Activated CD4-positive, alpha-beta memory T cell treated with anti-CD3 and anti-CD28 coated beads for 36 hours (primary cell): ENCODE measurements around the gene ACBD6. TPM values are rescaled to one million over a fixed set of nuclear protein-coding genes. Genes with fewer than 3 reads are reported as not detected.

ENCODE experiments used
- CTCF ChIA-PET: fragments of 350-600 bp; sonication (Branson Sonifier 250); formaldehyde crosslinking; loops from one replicate; lab custom pipeline; 2021; ENCODE audit warnings: antibody characterized with exemption, inconsistent platforms; lab: Charles Lee
- POLR2A ChIA-PET: fragments of 350-600 bp; sonication (Branson Sonifier 250); formaldehyde crosslinking; loops from one replicate; lab custom pipeline; 2021; ENCODE audit warnings: antibody characterized with exemption; lab: Charles Lee
- DNase-seq: peaks from one replicate; pipeline ENCODE4 v3.0.0-alpha.2; 2020
- H3K27ac Mint-ChIP-seq: one replicate; pipeline ENCODE4 v1.8.0; 2021; ENCODE audit warnings: mixed read lengths
- H3K27me3 Mint-ChIP-seq: one replicate; pipeline ENCODE4 v1.8.0; 2021; ENCODE audit warnings: mixed read lengths
- H3K36me3 Mint-ChIP-seq: one replicate; pipeline ENCODE4 v1.8.0; 2021; ENCODE audit warnings: mixed read lengths
- H3K4me1 Mint-ChIP-seq: one replicate; pipeline ENCODE4 v1.8.0; 2021; ENCODE audit warnings: low read depth, mixed read lengths
- H3K4me3 Mint-ChIP-seq: one replicate; pipeline ENCODE4 v1.8.0; 2021; ENCODE audit warnings: mild to moderate bottlenecking, mixed read lengths
- H3K9me3 Mint-ChIP-seq: one replicate; pipeline ENCODE4 v1.8.0; 2021; ENCODE audit warnings: mixed read lengths
- intact Hi-C: fragments of 100-400 bp; cut with micrococcal nuclease; formaldehyde crosslinking; loops from one replicate; pipeline ENCODE4 v1.15.1; 2023
- total RNA-seq, 2 experiments: library from RNA; stranded (reverse); gene quantifications; one replicate each; pipeline ENCODE4 v1.2.3, GENCODE V29; 2021

The ACBD6 gene
- total RNA-seq, 2 experiments from 2014 or later, result 36.7 to 40.8 TPM

DNA sequence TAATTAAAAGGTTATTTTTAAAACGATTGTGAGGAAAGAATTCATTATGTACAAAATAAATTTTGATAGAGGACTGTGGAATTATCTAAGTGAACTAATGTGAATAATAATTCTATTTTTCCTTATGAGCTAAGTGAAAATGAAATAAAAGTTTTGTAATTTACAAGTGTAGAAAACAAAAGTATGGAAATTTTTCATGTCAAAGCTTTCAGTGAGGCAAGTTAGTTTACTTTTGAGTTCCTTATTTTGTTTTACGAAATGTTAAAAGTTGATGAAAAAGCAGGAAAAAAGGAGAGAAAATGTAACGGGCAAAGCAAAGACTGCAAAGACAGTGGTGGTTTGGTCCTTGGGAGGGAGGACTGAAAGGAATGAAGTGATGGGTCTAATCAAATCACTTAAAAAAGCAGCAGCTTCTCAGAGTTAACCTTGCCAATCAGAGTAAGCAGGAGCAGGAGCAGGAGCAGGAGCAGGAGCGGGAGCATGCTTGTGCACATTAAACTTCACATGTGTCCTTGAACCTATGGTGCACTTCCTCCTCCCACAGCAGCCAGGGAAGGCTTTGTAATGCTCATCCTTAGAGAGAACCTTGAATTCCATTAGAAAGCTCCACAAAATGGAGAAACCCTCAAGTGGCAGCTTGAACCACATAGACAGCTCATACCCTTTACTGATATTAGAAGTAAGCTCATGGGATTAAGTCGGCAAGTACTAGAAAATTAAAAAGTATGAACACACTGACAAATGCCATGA lies 139.0 kb downstream of the ACBD6 start:
- CTCF ChIA-PET, result interaction anchor here (0.7 to 1.2 kb wide), 2 partner anchors 119 to 184 kb away, joined by 3 to 4 read pairs; no protein-coding TSS in a partner anchor
- POLR2A ChIA-PET, result interaction anchor here (0.5 kb wide), 1 partner anchor 375 kb away, joined by 3 read pairs; no protein-coding TSS in a partner anchor
- H3K9me3 Mint-ChIP-seq, result no peaks in the 10 kb centered on the region
- peaks cover 2% of the 10 kb centered on the region for H3K36me3 Mint-ChIP-seq
- H3K27ac Mint-ChIP-seq, result no peak overlapping the region
- no peak for DNase-seq
- no peaks in the 10 kb centered on the region for H3K4me1 Mint-ChIP-seq
- no peak overlapping the region for H3K4me3 Mint-ChIP-seq
- intact Hi-C loops, result loop anchor here (10.0 kb wide), 1 partner anchor 111 kb away; no protein-coding TSS in a partner anchor
- H3K27me3 Mint-ChIP-seq, result no peaks in the 10 kb centered on the region

DNA sequence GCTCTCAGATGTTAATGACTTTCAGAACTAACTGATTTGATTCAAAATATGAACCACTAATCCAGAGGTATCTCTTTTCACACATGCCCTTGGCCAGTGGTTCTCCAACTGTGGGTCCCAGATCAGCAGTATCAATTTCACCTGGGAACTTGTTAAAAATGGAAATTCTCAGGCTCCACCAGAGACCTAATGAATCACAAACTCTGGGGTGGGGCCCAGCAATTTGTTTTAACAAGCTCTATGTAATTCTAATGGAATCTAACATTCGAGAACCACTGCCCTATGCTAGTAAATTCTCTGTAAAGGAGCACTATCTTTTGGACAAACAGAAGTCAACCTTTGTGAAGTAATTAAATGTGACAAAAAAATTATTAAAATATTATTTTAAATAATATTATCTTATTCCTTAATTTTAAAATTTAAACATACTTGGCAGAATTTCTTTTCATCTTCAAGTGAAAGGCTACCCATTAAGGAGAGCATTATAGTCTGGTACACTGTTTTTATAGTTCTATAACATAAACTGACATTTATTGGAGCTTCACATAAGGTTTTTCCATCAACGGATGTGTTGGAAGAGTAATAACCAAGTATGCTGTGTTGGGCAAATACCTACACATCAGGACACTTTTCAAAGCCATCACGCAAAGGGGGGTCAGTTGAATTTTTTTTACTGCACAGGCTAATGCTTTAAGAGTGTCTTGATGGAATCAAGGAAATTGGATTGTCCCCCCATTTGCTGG lies 141.9 kb downstream of the ACBD6 start:
- H3K4me3 Mint-ChIP-seq, result no peak overlapping the region
- H3K36me3 Mint-ChIP-seq, result peaks cover 2% of the 10 kb centered on the region
- H3K4me1 Mint-ChIP-seq, result no peaks in the 10 kb centered on the region
- no peaks in the 10 kb centered on the region for H3K27me3 Mint-ChIP-seq
- H3K27ac Mint-ChIP-seq, result no peak overlapping the region
- POLR2A ChIA-PET, result no interaction called here
- no peak for DNase-seq
- CTCF ChIA-PET, result no interaction called here
- H3K9me3 Mint-ChIP-seq, result no peaks in the 10 kb centered on the region
- intact Hi-C loops, result loop anchor here (10.0 kb wide), 1 partner anchor 114 kb away; no protein-coding TSS in a partner anchor

DNA sequence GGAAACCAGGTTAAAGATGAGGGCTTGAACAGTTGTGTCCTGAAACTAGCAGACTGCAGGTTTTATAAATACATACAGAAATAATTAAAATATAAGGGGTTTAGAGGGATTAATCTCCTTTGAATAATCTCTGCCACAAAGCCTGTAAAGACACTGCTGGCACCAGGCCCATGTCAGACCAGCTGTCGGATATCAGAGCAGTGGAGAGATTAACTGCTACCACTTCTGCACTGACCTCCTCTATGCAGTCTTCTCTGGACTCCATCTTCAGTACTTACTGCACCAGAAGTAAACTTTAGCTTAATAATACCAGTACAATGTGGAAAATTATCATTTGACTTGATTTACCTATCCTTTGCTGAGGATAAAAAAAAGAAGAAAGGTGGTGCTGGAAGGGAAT lies 143.7 kb downstream of the ACBD6 start:
- no peak for DNase-seq
- POLR2A ChIA-PET, result no interaction called here
- Mint-ChIP-seq H3K36me3 (peaks cover 2% of the 10 kb centered on the region), H3K27ac (no peak overlapping the region), H3K27me3 (no peaks in the 10 kb centered on the region), H3K4me3 (no peak overlapping the region), H3K9me3 (no peaks in the 10 kb centered on the region), H3K4me1 (no peaks in the 10 kb centered on the region)
- CTCF ChIA-PET, result no interaction called here
- intact Hi-C loops, result no loop called here

DNA sequence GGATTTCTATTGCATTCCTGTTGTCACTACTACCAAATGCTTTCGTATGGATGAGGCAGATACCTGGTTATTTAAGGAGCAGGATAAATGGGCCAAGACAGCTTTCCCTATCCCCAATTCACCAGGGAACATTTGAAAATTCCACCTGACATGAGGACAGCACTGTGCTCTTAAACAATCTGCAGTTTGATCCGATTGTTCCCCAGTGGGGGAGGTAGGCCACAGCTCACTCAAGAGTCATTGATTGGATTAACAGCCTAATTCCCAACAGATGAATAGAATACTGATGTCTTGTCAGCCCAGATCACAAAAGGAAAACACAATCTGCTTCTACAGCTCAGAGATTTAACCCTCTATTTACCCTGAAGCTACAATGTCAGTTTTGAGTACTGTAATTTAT lies 148.4 kb downstream of the ACBD6 start:
- POLR2A ChIA-PET, result no interaction called here

DNA sequence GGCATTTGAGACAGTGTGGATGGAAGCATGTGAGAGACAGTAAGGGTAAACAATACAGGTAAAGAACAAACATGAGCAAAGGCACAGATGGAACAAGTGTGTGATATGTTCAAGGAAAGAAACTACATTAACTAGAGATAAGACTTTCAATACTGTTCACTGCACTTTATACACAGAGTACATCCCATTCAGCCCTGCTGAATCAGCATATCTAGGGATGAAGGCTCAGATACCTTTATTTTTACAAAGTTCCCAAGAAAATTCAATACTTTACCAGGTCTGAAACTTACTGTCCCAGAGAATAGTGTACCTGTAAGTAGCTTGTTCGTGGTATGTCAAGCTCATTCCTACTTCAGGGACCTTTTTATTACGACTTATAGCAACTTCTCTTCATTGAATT lies 149.8 kb downstream of the ACBD6 start:
- H3K4me1 Mint-ChIP-seq, result no peaks in the 10 kb centered on the region
- CTCF ChIA-PET, result no interaction called here
- no peaks in the 10 kb centered on the region for H3K27me3 Mint-ChIP-seq
- no peak overlapping the region for H3K27ac Mint-ChIP-seq
- no peaks in the 10 kb centered on the region for H3K9me3 Mint-ChIP-seq
- H3K36me3 Mint-ChIP-seq, result peaks cover 2% of the 10 kb centered on the region
- DNase-seq, result no peak
- no peak overlapping the region for H3K4me3 Mint-ChIP-seq
- intact Hi-C loops, result no loop called here
- POLR2A ChIA-PET, result no interaction called here

More for the DNA sequence above, 148.4 kb downstream of the ACBD6 start:
- no peaks in the 10 kb centered on the region for H3K4me1 Mint-ChIP-seq
- no peak overlapping the region for H3K27ac Mint-ChIP-seq
- no peaks in the 10 kb centered on the region for H3K27me3 Mint-ChIP-seq
- no peaks in the 10 kb centered on the region for H3K9me3 Mint-ChIP-seq
- peaks cover 4% of the 10 kb centered on the region for H3K36me3 Mint-ChIP-seq
- intact Hi-C loops, result no loop called here
- CTCF ChIA-PET, result interaction anchor here (0.5 to 0.6 kb wide), 2 partner anchors 108 to 128 kb away, joined by 3 read pairs; no protein-coding TSS in a partner anchor
- H3K4me3 Mint-ChIP-seq, result no peak overlapping the region
- no peak for DNase-seq

DNA sequence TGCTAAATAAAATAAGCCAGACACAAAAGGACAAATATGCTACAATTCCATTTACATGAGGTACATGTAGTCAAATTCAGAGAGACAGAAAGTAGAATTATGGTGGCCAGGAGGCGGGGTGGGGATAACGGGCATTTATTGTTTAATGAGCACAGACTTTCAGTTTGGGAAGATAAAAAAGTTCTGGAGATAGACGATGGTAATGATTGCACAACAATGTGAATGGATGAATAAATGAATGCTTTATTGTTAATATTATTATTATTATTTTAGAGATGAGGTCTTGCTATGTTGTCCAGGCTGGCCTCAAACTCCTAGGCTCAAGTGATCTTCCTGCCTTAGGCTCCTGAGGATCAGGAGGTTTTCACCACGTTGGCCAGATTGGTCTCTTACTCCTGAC lies 150.4 kb downstream of the ACBD6 start:
- no peaks in the 10 kb centered on the region for H3K27me3 Mint-ChIP-seq
- ChIA-PET CTCF (no interaction called here), POLR2A (no interaction called here)
- intact Hi-C loops, result no loop called here
- H3K27ac Mint-ChIP-seq, result no peak overlapping the region
- H3K4me3 Mint-ChIP-seq, result no peak overlapping the region
- peaks cover 3% of the 10 kb centered on the region for H3K36me3 Mint-ChIP-seq
- peaks cover under 1% of the 10 kb centered on the region for H3K9me3 Mint-ChIP-seq
- no peak for DNase-seq
- peaks cover under 1% of the 10 kb centered on the region for H3K4me1 Mint-ChIP-seq

DNA sequence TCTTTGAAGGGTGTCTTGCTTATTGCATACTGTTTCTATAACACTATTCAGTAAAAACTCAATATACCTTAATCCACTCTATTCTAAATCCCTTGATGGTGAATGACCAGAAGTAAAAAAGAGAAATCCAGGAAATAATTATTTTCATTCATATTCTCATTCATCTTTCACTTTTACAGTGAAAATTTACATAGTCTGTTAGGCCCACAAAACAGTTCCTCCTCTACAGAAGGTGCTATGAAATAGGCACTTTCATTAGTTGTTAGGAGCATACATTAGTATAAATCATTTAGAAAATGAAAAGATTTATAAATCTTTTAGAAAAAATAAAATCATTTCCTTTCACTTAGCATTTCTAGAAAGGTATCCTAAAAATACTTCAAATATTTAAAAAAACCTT lies 157.2 kb downstream of the ACBD6 start:
- H3K9me3 Mint-ChIP-seq, result peaks cover 1% of the 10 kb centered on the region
- H3K4me1 Mint-ChIP-seq, result peaks cover 2% of the 10 kb centered on the region
- ChIA-PET POLR2A (no interaction called here), CTCF (interaction anchor here (1.3 kb wide), 1 partner anchor 92 kb away, joined by 4 read pairs; no protein-coding TSS in a partner anchor)
- no peaks in the 10 kb centered on the region for H3K27me3 Mint-ChIP-seq
- no peak overlapping the region for H3K27ac Mint-ChIP-seq
- H3K36me3 Mint-ChIP-seq, result peaks cover 14% of the 10 kb centered on the region
- H3K4me3 Mint-ChIP-seq, result no peak overlapping the region
- intact Hi-C loops, result no loop called here
- DNase-seq, result no peak

DNA sequence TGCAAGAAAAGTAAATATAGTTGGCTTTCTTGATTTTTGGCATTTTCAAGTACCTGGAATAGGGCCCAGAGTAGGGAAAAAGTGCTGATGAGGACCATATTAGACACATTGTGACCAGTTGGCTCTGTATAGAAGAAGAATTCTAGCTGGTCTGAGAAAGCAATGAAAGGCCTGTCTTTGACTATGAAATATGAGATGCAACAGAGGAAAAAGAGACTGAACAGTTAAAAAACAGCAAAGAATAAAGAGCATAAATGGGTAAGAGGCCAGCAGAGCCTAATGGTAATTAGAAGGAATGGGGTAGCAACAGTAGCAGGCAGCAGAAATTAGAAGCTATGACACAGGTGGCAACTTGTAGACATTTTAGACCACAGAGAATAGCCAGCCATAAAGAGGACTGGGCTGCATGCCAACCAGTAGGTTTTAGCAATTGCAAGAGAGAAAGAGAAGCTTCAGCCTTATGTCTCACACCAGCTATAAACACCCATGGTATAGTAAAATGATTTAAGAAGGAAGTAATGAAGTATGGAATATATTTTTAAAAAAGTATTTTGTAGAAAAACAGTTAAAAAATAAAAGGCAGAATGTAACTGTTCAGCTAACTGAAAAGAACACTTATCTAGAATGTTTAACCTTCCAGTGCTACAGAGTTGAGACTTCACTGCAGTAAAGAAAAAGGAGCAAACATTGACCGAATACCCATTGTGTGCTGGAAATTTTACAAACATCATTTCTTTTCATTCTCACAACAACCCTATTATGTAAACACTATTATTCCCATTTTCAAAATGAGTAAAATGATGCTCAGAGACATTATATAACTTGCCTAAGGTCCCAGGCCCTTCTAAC lies 158.2 kb downstream of the ACBD6 start:
- H3K36me3 Mint-ChIP-seq, result peaks cover 19% of the 10 kb centered on the region
- H3K9me3 Mint-ChIP-seq, result peaks cover 7% of the 10 kb centered on the region
- H3K4me1 Mint-ChIP-seq, result peaks cover 2% of the 10 kb centered on the region
- POLR2A ChIA-PET, result no interaction called here
- DNase-seq, result no peak
- CTCF ChIA-PET, result no interaction called here
- no peak overlapping the region for H3K4me3 Mint-ChIP-seq
- H3K27ac Mint-ChIP-seq, result no peak overlapping the region
- H3K27me3 Mint-ChIP-seq, result no peaks in the 10 kb centered on the region
- intact Hi-C loops, result no loop called here

DNA sequence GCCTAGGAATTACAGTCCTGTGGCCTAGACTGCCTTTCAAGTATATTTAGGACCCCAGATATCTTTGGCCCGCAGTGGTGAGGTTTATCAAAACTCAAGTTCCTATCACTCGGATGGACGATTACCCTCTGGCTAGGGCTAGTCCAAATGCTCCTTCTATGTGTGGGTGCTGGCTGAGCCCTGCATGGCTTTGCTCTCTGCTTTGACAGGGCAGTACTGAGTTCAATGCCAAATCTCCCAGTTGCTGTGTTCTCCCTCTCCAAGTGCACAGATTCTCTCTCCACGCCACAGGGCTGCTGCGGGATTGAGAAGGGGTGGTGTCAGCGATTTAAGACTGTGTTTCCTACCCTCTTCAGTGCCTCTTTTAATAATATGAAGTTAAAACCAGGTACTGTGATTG lies 175.3 kb downstream of the ACBD6 start:
- Mint-ChIP-seq H3K36me3 (peaks cover 2% of the 10 kb centered on the region), H3K4me1 (no peaks in the 10 kb centered on the region), H3K27me3 (no peaks in the 10 kb centered on the region), H3K27ac (no peak overlapping the region), H3K4me3 (no peak overlapping the region), H3K9me3 (peaks cover 14% of the 10 kb centered on the region)
- intact Hi-C loops, result no loop called here
- CTCF ChIA-PET, result interaction anchor here (1.1 kb wide), 1 partner anchor 74 kb away, joined by 3 read pairs; no protein-coding TSS in a partner anchor
- POLR2A ChIA-PET, result no interaction called here
- no peak for DNase-seq

DNA sequence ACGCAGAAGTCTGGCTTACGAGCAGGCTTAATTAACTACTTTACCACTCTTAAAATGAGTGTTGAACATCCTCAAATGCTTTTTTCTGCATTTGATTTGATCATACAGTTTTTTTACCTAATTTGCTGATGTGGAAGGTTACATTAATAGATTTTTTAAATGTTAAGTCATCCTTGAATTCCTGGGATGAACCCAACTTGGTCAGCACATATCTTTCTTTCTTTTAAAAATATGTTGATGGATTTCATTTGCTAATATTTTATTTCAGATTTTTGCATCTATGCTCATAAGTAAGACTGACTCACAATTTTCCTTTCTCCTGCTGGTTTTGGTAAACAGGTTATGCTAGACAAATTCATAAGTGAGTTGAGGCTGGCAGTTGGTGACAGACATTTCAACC lies 189.5 kb downstream of the ACBD6 start:
- Mint-ChIP-seq H3K27ac (no peak overlapping the region), H3K27me3 (no peaks in the 10 kb centered on the region), H3K4me1 (peaks cover 10% of the 10 kb centered on the region), H3K9me3 (peaks cover 7% of the 10 kb centered on the region), H3K4me3 (no peak overlapping the region), H3K36me3 (peaks cover 25% of the 10 kb centered on the region)
- DNase-seq, result no peak
- intact Hi-C loops, result no loop called here
- CTCF ChIA-PET, result no interaction called here
- POLR2A ChIA-PET, result no interaction called here

DNA sequence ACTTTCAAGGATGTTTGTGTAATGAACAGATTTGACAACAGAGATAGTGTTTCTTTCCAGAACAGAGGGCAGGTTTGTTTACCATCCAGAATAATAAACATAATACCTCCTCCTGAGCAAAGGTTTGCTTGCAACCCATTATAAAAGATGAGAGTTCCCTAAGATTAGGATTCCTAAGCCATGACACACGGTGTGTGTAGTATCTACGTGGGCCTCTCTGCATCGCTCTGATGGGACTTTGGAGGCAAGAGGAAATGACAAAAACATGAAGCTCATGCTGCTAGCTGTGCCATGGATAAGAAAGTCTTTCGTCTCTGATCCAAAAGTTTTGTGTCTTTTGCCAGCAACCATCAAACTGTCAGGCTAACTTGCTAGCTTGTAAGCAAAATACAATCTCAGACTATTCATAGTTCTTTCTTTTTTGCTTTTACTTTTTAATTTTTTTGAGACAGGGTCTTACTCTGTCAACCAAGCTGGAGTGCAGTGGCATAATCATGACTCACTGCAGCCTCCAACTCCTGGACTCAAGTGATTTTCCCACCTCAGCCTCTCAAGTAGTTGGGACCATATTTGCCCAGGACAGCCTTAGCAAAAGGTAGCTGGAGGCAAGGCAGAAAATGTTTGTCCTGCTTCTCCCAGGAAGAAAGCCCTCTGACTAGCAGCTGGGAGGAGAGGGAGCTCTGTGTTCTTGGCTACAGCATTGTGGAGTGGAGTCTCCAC lies 191.2 kb downstream of the ACBD6 start:
- DNase-seq, result no peak
- Mint-ChIP-seq H3K9me3 (peaks cover 19% of the 10 kb centered on the region), H3K4me3 (no peak overlapping the region), H3K4me1 (no peaks in the 10 kb centered on the region), H3K27me3 (no peaks in the 10 kb centered on the region), H3K36me3 (peaks cover 33% of the 10 kb centered on the region), H3K27ac (no peak overlapping the region)
- intact Hi-C loops, result no loop called here
- POLR2A ChIA-PET, result no interaction called here
- CTCF ChIA-PET, result no interaction called here
